Measurements from ENCODE around the gene RMND5A. TPM values are rescaled to one million over a fixed set of nuclear protein-coding genes. Genes with fewer than 3 reads are reported as not detected.
A peak's percentile ranks its signal among the peaks of the same experiment; 100 is the strongest.

RMND5A gene
- total RNA-seq, 6 experiments from 2014 or later = 22.2 to 45.6 (median 33.8) TPM

DNA sequence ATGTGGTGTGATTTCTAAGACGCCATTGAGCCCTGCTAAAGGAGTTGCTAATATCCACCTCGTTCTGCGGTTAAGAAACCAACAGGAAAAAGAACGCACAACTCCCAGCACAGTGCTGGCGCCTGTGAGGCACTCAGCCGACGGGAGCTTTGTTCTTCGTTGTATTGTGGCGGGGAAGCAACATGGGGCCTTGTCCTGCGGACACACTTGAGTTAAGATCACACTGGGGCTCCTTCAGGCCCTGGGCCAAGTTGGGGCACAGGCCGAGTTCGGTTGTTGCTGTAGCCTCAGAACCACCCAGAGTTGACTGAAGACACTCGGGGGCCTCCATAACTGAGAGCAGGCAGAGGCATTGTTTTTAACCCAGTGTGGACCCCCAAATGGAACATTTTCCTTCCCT is 101.2 kb downstream of the RMND5A start:
- intact Hi-C loops (cut with DNase I) = no loop called here
- no peaks in the 10 kb centered on the region for H3K4me1 ChIP-seq
- H3K27me3 ChIP-seq = no peaks in the 10 kb centered on the region
- DNase-seq (no peak), ATAC-seq (no peak)
- TF ChIP-seq POLR2A (IDR thresholded peaks at IDR 0.05) (no peak), CTCF (IDR thresholded peaks at IDR 0.05) (no peak)
- H3K27ac ChIP-seq = no peak overlapping the region
- no peak overlapping the region for H3K4me3 ChIP-seq
- H3K36me3 ChIP-seq = no peaks in the 10 kb centered on the region
- H3K9me3 ChIP-seq = no peaks in the 10 kb centered on the region
- WGBS (ENCODE audit: insufficient coverage, low coverage, low lambda C conversion rate, missing lambda C conversion rate) = 74% methylated on average over 3 of the region's 13 CpGs

DNA sequence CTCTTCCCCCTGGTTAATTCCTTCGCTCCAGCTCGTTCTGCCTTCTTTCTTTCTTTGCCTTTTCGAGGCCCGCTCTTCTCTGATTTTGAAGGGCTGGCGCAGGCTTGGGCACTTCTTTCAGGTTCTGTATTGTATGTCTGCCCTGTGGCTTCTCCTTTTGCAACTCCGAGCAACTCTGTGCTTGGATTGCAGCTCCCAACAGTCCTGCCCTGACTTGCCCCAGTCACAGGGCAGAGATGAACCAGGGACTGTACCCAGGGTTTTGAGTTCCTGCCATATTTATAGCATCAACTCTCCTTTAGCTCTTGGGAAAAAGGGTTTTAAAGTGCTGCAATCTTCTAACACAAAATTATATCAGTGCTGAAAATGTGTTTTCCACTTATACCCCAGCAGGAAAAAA is 101.8 kb downstream of the RMND5A start:
- whole genome bisulfite sequencing (ENCODE audit: insufficient coverage, low coverage, low lambda C conversion rate, missing lambda C conversion rate) = 75% methylated on average over 6 of the region's 6 CpGs
- Histone ChIP-seq H3K9me3 (no peaks in the 10 kb centered on the region), H3K27ac (no peak overlapping the region), H3K36me3 (no peaks in the 10 kb centered on the region), H3K27me3 (no peaks in the 10 kb centered on the region), H3K4me3 (no peak overlapping the region), H3K4me1 (no peaks in the 10 kb centered on the region)
- intact Hi-C loops (cut with DNase I) = no loop called here
- DNase-seq = no peak
- no peak for ATAC-seq
- no peak for TF ChIP-seq POLR2A (IDR thresholded peaks at IDR 0.05)

DNA sequence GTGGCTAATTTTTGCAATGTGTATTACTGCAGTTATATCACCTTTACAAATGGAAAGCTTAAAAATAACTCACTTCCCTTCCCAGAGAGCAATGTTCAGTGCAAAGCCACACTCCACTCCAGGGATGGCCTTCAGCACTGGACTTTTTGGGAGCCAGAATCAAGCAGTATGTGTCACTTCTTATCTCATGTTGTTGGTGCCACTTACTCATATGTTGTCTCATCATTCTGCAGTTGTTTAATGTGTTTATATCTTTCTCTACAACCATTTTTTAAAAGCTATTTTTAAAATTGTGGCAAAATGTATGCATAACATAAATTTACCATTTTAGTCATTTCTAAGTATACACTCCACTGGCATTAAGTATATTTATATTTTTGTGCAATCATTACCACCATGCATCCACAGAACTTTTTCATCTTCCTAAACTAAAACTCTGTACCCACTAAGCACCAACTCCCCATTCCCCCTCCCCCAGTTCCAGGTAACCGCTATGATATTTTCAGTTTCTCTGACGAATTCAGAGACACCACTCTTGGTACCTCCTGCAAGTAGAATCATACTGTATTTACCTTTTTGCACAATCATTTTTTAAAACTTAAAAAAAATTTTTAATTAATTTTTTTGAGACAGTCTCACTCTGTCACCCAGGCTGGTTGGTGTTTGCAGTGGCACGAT is 102.7 kb downstream of the RMND5A start:
- H3K9me3 ChIP-seq = no peaks in the 10 kb centered on the region
- no peak for DNase-seq
- no peak overlapping the region for H3K27ac ChIP-seq
- intact Hi-C loops (cut with DNase I) = no loop called here
- H3K4me3 ChIP-seq = no peak overlapping the region
- no peaks in the 10 kb centered on the region for H3K36me3 ChIP-seq
- no peaks in the 10 kb centered on the region for H3K27me3 ChIP-seq
- H3K4me1 ChIP-seq = no peaks in the 10 kb centered on the region
- TF ChIP-seq CTCF (IDR thresholded peaks at IDR 0.05) (no peak), POLR2A (IDR thresholded peaks at IDR 0.05) (no peak)
- no peak for ATAC-seq
- 75% methylated on average over 3 of the region's 3 CpGs for WGBS (ENCODE audit: insufficient coverage, low coverage, low lambda C conversion rate, missing lambda C conversion rate)

GRCh38 chr2:86825036-86825692 is 105.1 kb downstream of the RMND5A start:
- intact Hi-C loops (cut with DNase I) = no loop called here
- Histone ChIP-seq H3K9me3 (no peaks in the 10 kb centered on the region), H3K4me3 (no peak overlapping the region), H3K27ac (no peak overlapping the region), H3K4me1 (no peaks in the 10 kb centered on the region), H3K27me3 (no peaks in the 10 kb centered on the region), H3K36me3 (no peaks in the 10 kb centered on the region)
- DNase-seq = no peak
- TF ChIP-seq POLR2A (IDR thresholded peaks at IDR 0.05) (no peak), CTCF (IDR thresholded peaks at IDR 0.05) (no peak)
- 83% methylated on average over 1 of the region's 11 CpGs for WGBS (ENCODE audit: insufficient coverage, low coverage, low lambda C conversion rate, missing lambda C conversion rate)
- ATAC-seq = peak in 1 of 4 donors; percentile 23

DNA sequence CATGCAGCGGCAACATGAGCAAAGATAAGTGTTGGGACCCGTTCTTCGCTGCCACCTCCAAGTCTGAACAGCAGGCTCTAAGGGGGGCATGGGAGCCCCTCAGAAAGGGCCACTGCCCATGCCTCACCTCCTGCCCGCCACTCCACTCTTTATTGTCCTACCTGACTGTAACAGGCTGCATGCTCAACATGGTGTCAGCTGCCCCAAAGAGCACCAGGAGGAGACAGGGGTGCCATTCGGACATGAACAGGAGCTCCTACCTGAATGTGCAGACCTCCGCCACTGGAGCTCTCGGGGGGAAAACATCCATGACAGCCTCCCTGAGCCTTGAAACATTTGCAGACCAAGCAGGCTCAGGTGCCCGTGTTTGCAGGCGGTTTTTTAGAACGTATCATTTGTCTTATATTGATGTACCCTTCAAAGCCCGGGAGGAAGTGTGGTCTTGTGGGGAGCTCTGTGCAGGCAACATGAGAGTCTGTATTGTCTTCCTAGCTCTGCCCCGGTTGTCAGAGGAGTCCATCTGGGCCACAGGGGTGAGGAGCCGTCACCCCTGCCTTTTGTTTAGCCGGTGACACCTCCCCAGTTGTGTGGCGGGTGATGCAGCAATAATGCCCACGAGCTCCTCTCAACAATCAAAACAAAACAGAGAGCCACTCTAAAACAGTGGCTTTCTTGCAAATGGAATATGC is 105.7 kb downstream of the RMND5A start:
- Histone ChIP-seq H3K9me3 (no peaks in the 10 kb centered on the region), H3K4me3 (no peak overlapping the region), H3K36me3 (no peaks in the 10 kb centered on the region), H3K4me1 (no peaks in the 10 kb centered on the region), H3K27ac (no peak overlapping the region), H3K27me3 (no peaks in the 10 kb centered on the region)
- WGBS (ENCODE audit: insufficient coverage, low coverage, low lambda C conversion rate, missing lambda C conversion rate) = 58% methylated on average over 6 of the region's 16 CpGs
- no peak for DNase-seq
- peak in 2 of 4 donors; percentile 24 to 34 for ATAC-seq
- intact Hi-C loops (cut with DNase I) = no loop called here
- TF ChIP-seq POLR2A (IDR thresholded peaks at IDR 0.05) (no peak), CTCF (IDR thresholded peaks at IDR 0.05) (no peak)
